ENCODE data around the gene RUNX1.
A peak's percentile ranks its signal among the peaks of the same experiment; 100 is the strongest.

Gene RUNX1

DNA sequence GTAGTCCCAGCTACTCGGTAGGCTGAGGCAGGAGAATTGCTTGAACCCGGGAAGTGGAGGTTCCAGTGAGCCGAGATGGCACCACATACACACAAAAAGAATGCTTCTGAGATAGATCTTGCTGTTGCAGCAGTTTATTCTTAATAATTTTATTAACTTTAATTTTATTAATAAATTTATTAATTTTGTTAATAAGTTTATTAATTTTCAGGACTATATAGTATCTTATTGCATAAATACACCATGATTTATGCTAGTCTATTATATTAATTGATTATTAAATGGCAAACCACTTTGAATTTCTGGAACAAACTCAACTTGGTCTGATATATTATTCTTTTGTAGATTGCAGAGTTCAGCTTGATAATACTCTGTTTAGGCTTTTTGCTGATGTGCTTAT, 280.8 kb downstream of the RUNX1 start:
- no peak for DNase-seq

- DNase-seq = no peak
Observed at GRCh38 chr21:34766862-34767261, 282.2 kb downstream of the RUNX1 start.

GRCh38 chr21:34765619-34766018, 283.5 kb downstream of the RUNX1 start:
- DNase-seq = no peak

GRCh38 chr21:34764715-34765284, 284.3 kb downstream of the RUNX1 start:
- no peak for DNase-seq

- DNase-seq = no peak
Observed at GRCh38 chr21:34762786-34763185, 286.3 kb downstream of the RUNX1 start.

DNA sequence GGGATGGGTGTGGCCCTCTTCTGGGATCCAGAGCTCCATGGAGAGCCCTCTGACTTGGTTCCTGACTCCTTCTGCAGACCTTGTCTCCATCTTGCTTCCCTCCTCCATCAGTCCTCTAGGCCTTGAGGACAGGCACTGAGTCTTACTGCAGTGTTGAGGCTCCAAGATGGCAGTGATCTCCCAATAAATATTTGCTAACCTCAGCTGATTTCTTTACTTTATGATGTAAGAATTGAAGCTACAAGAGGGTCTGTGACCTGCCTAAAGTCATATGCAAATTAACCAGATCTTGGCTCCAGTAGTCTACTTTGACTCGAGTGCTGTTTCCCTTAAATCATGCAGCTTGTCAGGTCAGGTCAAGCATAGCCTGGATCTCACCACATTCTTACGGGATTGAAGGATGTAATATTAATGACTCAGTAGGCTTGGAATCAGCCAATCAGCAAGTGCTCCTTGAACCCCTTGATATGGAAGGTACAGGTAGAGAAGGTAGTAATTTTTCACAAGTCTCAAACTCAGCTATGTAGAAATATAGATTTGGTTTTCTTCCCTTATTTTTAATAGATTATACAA, 287.3 kb downstream of the RUNX1 start:
- DNase-seq = no peak

DNA sequence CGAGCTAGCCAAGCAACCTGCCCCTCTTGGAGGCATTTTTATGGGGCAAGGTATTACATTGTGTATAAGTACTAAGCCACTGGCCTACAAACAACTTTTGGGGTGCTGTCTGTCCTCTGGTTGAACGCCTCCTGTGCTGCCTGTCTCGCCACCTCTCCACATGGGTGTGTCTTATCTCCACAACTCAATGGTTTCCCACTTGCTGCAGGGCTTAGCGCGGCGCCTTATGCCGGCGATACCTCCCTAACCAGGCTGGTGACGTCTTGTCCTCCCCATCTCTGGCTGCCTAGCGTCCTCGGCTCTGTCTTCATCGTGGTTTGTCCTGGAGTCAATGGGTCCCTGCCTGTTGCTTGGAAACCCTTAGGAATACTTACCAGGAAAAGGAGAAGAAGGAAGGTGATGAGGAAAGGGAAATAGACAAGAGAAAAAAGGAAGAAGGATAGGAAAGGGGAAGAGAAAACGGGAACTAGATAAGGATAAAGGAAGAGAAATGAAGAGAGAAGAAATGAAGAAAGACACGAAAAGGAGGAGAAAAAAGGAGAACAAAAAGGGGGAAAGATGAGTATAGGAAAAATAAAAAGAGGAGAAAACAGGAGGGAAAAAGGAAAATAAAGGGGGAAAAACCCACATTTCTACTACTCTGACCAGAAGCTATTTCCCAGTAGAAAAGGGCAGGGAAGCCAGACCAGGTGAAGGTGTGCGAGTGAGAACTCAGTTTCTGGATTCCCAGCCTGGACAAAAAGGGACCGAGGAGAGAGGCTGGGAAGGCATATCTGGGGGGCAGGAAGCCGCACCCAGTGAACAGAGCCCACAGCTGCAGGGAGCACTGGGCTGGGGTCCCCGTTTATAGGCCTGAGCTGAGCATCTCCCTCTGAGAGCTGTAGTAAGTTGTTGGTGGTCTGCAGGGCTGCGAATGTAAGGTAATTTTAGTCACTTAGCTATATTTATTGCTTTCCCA, 294.1 kb downstream of the RUNX1 start:
- no peak for DNase-seq

DNA sequence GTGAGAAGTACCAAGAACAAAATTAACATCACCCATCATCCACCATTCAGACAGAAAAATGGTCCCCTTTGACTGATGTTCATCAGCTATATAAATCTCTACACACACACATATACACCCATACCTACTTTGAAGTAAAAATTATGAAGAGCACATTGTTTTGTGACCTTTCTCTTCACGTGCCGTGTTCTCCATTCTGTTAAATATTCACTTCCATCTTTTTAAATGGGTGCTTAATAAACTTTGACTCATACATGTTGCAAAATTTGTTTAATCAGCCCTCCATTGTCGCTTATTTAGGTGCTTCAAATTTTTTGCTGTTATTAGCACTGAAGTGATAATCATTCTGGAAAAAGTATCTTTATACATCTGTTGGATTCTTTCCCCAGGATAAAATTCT, 300.2 kb downstream of the RUNX1 start:
- DNase-seq = no peak

DNA sequence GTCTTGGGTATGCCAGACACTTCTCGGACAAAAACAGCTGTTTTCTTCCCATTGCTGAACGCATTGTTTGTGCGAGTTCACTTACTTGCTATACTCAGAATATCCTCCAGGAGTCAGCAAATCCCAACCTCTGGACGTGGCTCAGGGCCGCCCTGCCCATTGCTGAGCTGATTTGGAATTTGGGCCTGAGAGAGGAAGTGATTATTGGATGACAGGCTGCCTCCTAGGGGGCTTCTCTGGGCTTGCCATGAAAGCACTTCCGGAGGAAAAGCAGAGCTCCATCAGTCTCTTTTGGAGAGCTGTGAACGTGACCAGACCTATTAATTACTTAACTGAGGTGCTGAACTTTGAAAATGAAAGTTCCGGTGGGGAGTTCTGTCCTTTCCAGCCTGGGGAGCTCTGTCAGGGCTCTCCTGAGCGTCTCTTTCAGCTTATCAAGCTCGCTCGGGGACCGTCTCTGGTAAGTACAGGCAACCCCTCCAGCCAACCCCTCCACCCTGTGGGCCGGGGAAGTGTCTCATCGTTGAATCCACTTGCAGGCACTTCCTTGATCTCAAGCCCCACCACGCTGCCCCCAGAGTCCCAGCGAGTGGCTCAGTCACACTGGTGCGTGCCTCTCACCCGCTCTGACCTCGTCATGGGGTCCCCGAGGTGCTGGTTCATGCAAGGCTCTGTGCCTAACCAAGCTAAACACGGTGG, 303.4 kb downstream of the RUNX1 start:
- DNase-seq = peak; percentile 25

DNA sequence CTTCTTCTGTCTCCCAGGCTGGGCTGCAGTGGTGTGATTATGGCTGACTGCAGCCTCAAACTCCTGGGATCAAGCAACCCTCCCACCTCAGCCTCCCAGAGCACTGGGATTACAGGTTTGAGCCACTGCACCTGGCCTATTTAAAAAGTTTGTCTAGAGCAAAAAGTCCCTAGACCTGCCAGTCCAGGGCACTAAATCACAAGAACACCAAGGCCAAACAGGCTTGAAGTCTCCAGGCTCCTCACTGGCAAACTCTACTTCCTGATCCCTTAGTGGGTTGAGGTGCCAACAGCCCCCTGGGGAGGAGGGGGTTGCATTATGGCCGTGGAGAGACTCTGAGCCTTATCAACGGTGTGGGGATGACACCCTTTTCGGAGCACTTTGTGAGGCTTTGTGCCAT, 304.3 kb downstream of the RUNX1 start:
- DNase-seq = no peak

- no peak for DNase-seq
Observed at GRCh38 chr21:34743831-34744230, 305.3 kb downstream of the RUNX1 start.

DNA sequence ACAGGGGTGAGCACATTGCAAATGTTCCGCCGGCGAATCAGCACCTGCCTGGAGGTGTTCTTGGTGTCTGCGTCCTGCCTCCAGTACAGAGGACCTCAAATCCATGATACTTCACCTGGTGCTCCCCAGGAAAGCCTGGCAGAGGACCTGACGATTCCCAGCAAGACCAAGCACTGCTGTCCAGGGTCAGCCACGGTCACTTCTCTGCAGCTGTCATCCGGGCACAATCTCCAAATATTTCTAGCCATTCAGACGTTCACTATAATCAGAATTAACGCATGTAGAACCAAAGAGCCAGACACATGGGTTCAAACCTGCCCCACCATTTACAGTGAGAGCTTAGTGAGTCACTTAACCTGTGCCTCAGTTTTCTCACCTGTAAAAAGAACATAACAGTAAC, 305.8 kb downstream of the RUNX1 start:
- no peak for DNase-seq

- no peak for DNase-seq
Observed at GRCh38 chr21:34740198-34740597, 308.9 kb downstream of the RUNX1 start.

Data from activated CD4-positive, alpha-beta T cell treated with anti-CD3 and anti-CD28 coated beads for 1 hour (primary cell).